KMS-11 (cell line): ENCODE results near the gene RPS14.

Source experiments
- H2AFZ ChIP-seq: fragments of 200-600 bp; sonication (generic); 2 replicates; pipeline ENCODE4 v1.6.1; 2016; ENCODE audit warnings: antibody characterized with exemption, mixed run types, low read depth
- H3K27ac ChIP-seq: fragments of 200-600 bp; sonication (generic); 2 replicates; pipeline ENCODE4 v1.6.1; 2016; ENCODE audit warnings: mild to moderate bottlenecking, mixed run types
- H3K27me3 ChIP-seq: fragments of 200-600 bp; sonication (generic); 2 replicates; pipeline ENCODE4 v1.6.1; 2017; ENCODE audit warnings: mild to moderate bottlenecking, low read depth, mixed run types, moderate library complexity; ENCODE audit not compliant: insufficient read depth
- H3K36me3 ChIP-seq: fragments of 200-600 bp; sonication (generic); 2 replicates; pipeline ENCODE4 v1.6.1; 2017; ENCODE audit warnings: mild to moderate bottlenecking, mixed run types; ENCODE audit not compliant: insufficient read depth
- H3K4me1 ChIP-seq: fragments of 200-600 bp; sonication (generic); 2 replicates; pipeline ENCODE4 v1.6.1; 2016; ENCODE audit warnings: mild to moderate bottlenecking, low read depth, mixed run types; ENCODE audit not compliant: poor library complexity, severe bottlenecking
- H3K4me2 ChIP-seq: fragments of 200-600 bp; sonication (generic); 2 replicates; pipeline ENCODE4 v1.7.0; 2016; ENCODE audit warnings: mild to moderate bottlenecking, mixed run types
- H3K4me3 ChIP-seq: fragments of 200-600 bp; sonication (generic); IDR thresholded peaks from 2 replicates; pipeline ENCODE4 v1.6.1; 2017; ENCODE audit warnings: low read depth, low read length, mixed read lengths; ENCODE audit not compliant: insufficient read depth
- H3K79me2 ChIP-seq: fragments of 200-600 bp; sonication (generic); 2 replicates; pipeline ENCODE4 v1.6.1; 2016; ENCODE audit warnings: low read depth, mixed run types; ENCODE audit not compliant: insufficient read depth
- H3K9ac ChIP-seq: fragments of 200-600 bp; sonication (generic); 2 replicates; pipeline ENCODE4 v1.6.1; 2016; ENCODE audit warnings: mild to moderate bottlenecking, mixed run types
- H4K20me1 ChIP-seq: fragments of 200-600 bp; sonication (generic); 2 replicates; pipeline ENCODE4 v1.6.1; 2016; ENCODE audit warnings: mild to moderate bottlenecking, mixed run types; ENCODE audit not compliant: insufficient read depth
- TF ChIP-seq, protein P1 (sequence below): fragments of 200-600 bp; sonication (generic); conservative IDR thresholded peaks from 2 replicates; pipeline ENCODE4 v1.6.1; 2017; ENCODE audit warnings: low read depth, mild to moderate bottlenecking, antibody characterized with exemption, low read length, moderate library complexity, mixed read lengths

The RPS14 gene

DNA sequence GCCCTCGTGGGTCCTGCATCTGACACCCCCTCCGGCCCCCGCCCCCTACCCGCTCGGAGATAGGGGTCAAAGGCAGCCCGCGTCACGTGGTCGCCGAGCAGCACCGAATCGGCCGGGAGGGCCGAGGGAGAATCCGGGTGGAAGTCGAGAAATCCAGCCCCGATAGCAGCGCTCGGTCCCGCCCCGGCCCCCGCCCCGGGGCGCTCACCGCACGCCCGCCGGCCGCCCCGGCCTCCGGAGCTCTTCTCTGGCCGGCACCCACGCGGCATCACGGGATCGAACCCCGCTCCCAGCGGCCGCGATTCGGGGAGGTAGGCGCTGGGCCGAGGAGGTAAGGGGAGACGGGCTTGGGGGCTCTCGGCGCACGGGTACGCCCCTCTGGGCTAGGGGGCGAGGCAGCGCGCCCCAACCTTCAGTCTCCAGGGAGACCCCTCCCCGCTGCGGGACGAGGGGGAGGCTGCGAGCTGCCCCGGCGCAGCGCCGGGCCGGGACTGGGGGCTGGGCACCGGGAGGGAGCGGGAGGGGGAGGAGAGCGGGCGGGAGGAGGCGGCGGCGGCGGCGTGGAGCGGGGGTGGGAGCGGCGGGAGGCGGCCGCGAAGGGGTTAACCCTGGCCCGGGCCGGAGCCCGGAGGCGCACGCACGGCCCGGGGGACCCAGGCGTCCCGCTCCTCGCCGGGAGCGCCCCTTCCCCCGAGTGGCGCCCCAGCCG, 36.3 kb upstream of the RPS14 start:
- Histone ChIP-seq H3K4me3 (no peak overlapping the region), H2AFZ (peak overlapping the region; percentile 79), H3K27ac (peak overlapping the region; percentile 35; the same call in 1 of the 2 replicates), H3K36me3 (no peaks in the 10 kb centered on the region), H3K27me3 (no peaks in the 10 kb centered on the region), H3K4me2 (peak overlapping the region; percentile 36; the same call in 1 of the 2 replicates), H4K20me1 (no peaks in the 10 kb centered on the region), H3K79me2 (no peaks in the 10 kb centered on the region), H3K9ac (peak overlapping the region; percentile 90), H3K4me1 (peaks cover 17% of the 10 kb centered on the region)
- TF ChIP-seq, protein P1, sequence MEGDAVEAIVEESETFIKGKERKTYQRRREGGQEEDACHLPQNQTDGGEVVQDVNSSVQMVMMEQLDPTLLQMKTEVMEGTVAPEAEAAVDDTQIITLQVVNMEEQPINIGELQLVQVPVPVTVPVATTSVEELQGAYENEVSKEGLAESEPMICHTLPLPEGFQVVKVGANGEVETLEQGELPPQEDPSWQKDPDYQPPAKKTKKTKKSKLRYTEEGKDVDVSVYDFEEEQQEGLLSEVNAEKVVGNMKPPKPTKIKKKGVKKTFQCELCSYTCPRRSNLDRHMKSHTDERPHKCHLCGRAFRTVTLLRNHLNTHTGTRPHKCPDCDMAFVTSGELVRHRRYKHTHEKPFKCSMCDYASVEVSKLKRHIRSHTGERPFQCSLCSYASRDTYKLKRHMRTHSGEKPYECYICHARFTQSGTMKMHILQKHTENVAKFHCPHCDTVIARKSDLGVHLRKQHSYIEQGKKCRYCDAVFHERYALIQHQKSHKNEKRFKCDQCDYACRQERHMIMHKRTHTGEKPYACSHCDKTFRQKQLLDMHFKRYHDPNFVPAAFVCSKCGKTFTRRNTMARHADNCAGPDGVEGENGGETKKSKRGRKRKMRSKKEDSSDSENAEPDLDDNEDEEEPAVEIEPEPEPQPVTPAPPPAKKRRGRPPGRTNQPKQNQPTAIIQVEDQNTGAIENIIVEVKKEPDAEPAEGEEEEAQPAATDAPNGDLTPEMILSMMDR: no peak

DNA sequence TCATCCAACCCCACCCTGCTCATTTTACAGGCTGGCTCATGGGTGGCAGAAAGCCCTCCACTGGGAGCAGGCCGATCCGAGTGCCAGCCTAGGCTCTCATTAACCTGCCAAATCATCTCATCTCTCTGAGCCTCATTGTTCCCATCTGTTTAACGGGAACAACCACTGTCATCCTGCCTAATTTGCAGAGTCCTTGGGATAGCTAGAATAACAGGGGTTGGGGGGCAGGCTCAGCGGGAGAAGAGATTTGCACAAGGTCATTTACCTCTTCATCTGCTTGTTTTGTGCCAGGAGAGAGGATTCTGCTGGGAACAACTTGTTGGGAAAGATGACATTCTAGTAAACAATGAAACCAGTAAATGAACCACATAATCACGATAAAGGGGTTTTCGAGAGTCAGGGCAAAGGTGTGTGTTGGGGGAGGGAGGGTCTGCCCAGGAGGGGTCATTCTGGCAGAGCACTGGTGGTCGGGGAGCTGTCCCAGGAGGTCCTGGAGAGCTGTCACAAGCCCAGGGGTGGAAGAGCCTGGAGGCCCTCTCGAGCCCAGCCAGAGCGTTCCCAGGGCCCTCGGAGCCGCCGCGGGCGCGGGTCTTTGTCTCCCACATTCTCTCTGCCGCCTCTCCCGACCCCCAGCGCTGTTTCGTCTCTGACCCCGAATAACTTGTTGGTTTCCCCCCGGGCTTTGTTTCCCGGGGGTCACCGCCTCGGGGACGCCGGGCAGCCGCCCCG, 35.6 kb upstream of the RPS14 start:
- no peaks in the 10 kb centered on the region for H3K36me3 ChIP-seq
- no peak overlapping the region for H3K4me3 ChIP-seq
- H4K20me1 ChIP-seq: no peaks in the 10 kb centered on the region
- H3K4me1 ChIP-seq: peaks cover 24% of the 10 kb centered on the region
- H3K27me3 ChIP-seq: no peaks in the 10 kb centered on the region
- peak overlapping the region; percentile 36; the same call in 1 of the 2 replicates for H3K4me2 ChIP-seq
- peak overlapping the region; percentile 90; the same call in 1 of the 2 replicates for H3K9ac ChIP-seq
- TF ChIP-seq, protein P1: no peak
- H3K79me2 ChIP-seq: no peaks in the 10 kb centered on the region
- H2AFZ ChIP-seq: peak overlapping the region; percentile 79
- no peak overlapping the region for H3K27ac ChIP-seq

DNA sequence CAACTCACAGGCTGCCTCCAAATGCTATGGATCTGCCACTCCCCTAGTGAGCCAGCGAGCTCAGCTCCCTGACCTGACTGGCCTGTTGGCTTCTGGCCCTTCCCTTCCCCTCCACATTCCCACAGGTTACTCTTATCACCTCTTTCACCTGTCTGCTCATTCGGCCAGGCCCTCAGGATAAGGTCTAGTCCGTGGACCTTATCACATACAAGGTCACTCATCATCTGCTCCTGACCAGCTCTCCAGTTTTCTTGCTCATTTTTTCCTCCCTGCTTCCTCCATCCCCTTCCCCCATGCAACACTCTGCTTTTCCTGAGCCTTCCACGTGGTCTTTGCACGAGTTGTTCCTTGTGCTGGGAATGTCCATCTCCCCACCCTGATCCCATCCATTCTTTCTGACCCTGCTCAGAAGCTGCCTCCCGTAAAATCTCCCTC, 32.5 kb upstream of the RPS14 start:
- TF ChIP-seq, protein P1: no peak
- Histone ChIP-seq H2AFZ (no peak overlapping the region), H3K36me3 (no peaks in the 10 kb centered on the region), H4K20me1 (no peaks in the 10 kb centered on the region), H3K4me2 (no peak overlapping the region), H3K27me3 (no peaks in the 10 kb centered on the region), H3K79me2 (no peaks in the 10 kb centered on the region), H3K9ac (no peak overlapping the region), H3K27ac (no peak overlapping the region), H3K4me3 (no peak overlapping the region), H3K4me1 (peaks cover 33% of the 10 kb centered on the region)

DNA sequence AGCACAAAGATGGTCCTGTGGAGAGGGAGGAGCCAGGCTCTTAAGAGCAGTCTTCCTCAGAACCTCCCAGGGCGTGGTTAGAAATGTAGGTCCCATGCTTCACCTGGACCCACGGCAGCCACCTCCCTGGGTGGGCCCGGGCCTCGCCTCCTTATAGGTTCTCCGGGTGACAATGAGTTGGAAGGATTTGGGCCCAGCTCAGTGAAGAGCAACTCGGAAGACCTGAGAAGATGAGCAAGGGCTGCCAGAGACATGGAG, 32.1 kb upstream of the RPS14 start:
- TF ChIP-seq, protein P1: no peak
- no peak overlapping the region for H3K4me2 ChIP-seq
- no peak overlapping the region for H3K4me3 ChIP-seq
- peaks cover 35% of the 10 kb centered on the region for H3K4me1 ChIP-seq
- no peak overlapping the region for H3K27ac ChIP-seq
- H3K79me2 ChIP-seq: no peaks in the 10 kb centered on the region
- H4K20me1 ChIP-seq: no peaks in the 10 kb centered on the region
- H3K36me3 ChIP-seq: no peaks in the 10 kb centered on the region
- H2AFZ ChIP-seq: no peak overlapping the region
- H3K27me3 ChIP-seq: no peaks in the 10 kb centered on the region
- H3K9ac ChIP-seq: no peak overlapping the region
